Vagina (tissue), 2 donors: ENCODE data around the gene FCRL6. TPM values are rescaled to one million over a fixed set of nuclear protein-coding genes. Genes with fewer than 3 reads are reported as not detected.

Experiments
- DNase-seq, 2 donors: peaks; one replicate each; pipeline ENCODE4 v3.0.0-alpha.2; 2017; ENCODE audit errors: extremely low spot score in 2 of 2
- H3K27ac ChIP-seq: fragments of 200-600 bp; sonication (generic); one replicate; pipeline ENCODE4 v1.5.1; 2019
- H3K27me3 ChIP-seq: fragments of 200-600 bp; sonication (generic); one replicate; pipeline ENCODE4 v1.5.1; 2019
- H3K36me3 ChIP-seq, 2 donors: fragments of 200-600 bp; sonication (generic); one replicate each; pipeline ENCODE4 v1.5.1; 2017 to 2019
- H3K4me1 ChIP-seq: fragments of 200-600 bp; sonication (generic); one replicate; pipeline ENCODE4 v1.5.1; 2019
- H3K4me3 ChIP-seq, 2 donors: fragments of 200-600 bp; sonication (generic); 1 replicate in 1 of 2; 2 replicates in 1 of 2; pipeline ENCODE4 v1.5.1; 2016 to 2019
- H3K9me3 ChIP-seq: fragments of 200-600 bp; sonication (generic); one replicate; pipeline ENCODE4 v1.5.1; 2019
- CTCF ChIP-seq, 3 experiments: fragments of 450-650 bp in 2 of 3; fragments of 200-600 bp in 1 of 3; sonication (generic) in 1 of 3; IDR thresholded peaks; one replicate each; pipeline ENCODE4 v1.5.1; 2017 to 2019; ENCODE audit warnings: antibody characterized with exemption in 3 of 3, mild to moderate bottlenecking in 2 of 3, moderate library complexity in 2 of 3
- POLR2A ChIP-seq, 2 donors: fragments of 450-650 bp; IDR thresholded peaks; one replicate each; pipeline ENCODE4 v1.6.1; 2017; ENCODE audit warnings: antibody characterized with exemption in 2 of 2, mild to moderate bottlenecking in 2 of 2, moderate library complexity in 2 of 2
- POLR2AphosphoS5 ChIP-seq, 2 donors: sonication (generic); formaldehyde crosslinking; IDR thresholded peaks; one replicate each; pipeline ENCODE4 v1.9.0; 2017; ENCODE audit warnings: antibody characterized with exemption in 2 of 2, mild to moderate bottlenecking in 2 of 2, low read depth in 1 of 2; ENCODE audit not compliant: insufficient read depth in 1 of 2
- intact Hi-C: fragments of 100-400 bp; cut with DNase I; formaldehyde crosslinking; loops from one replicate; pipeline ENCODE4 v1.15.1; 2023
- total RNA-seq: library from RNA; depleted of rRNA; stranded (reverse); fragments of >200 nt; gene quantifications from one replicate; pipeline ENCODE4 v1.2.3, GENCODE V29; 2016

Gene FCRL6
- total RNA-seq, 1 donor from 2014 or later: not detected

GRCh38 chr1:159845751-159846629 lies 43.8 kb downstream of the FCRL6 start:
- Histone ChIP-seq H3K36me3 (no peaks in the 10 kb centered on the region), H3K9me3 (no peaks in the 10 kb centered on the region), H3K4me1 (peaks cover 8% of the 10 kb centered on the region), H3K27me3 (no peaks in the 10 kb centered on the region), H3K27ac (no peak overlapping the region), H3K4me3 (no peak overlapping the region)
- no peak for DNase-seq
- TF ChIP-seq POLR2A (IDR thresholded peaks at IDR 0.05): no peak
- no peak for TF ChIP-seq POLR2AphosphoS5 (IDR thresholded peaks at IDR 0.05; ENCODE audit: insufficient read depth in 1 of 2, low read depth in 1 of 2)
- TF ChIP-seq CTCF (IDR thresholded peaks at IDR 0.05): no peak
- intact Hi-C loops: no loop called here

GRCh38 chr1:159847231-159847630 lies 45.1 kb downstream of the FCRL6 start:
- no peaks in the 10 kb centered on the region for H3K9me3 ChIP-seq
- H3K4me1 ChIP-seq: peaks cover 8% of the 10 kb centered on the region
- intact Hi-C loops: no loop called here
- no peak for DNase-seq
- TF ChIP-seq POLR2A (IDR thresholded peaks at IDR 0.05) (no peak), CTCF (IDR thresholded peaks at IDR 0.05) (no peak), POLR2AphosphoS5 (IDR thresholded peaks at IDR 0.05; ENCODE audit: insufficient read depth in 1 of 2, low read depth in 1 of 2) (no peak)
- no peak overlapping the region for H3K4me3 ChIP-seq
- no peak overlapping the region for H3K27ac ChIP-seq
- no peaks in the 10 kb centered on the region for H3K27me3 ChIP-seq
- H3K36me3 ChIP-seq: no peaks in the 10 kb centered on the region

- H3K36me3 ChIP-seq: no peaks in the 10 kb centered on the region
- H3K4me1 ChIP-seq: peaks cover 13% of the 10 kb centered on the region
- no peak overlapping the region for H3K4me3 ChIP-seq
- intact Hi-C loops: no loop called here
- no peak for TF ChIP-seq POLR2A (IDR thresholded peaks at IDR 0.05)
- TF ChIP-seq POLR2AphosphoS5 (IDR thresholded peaks at IDR 0.05; ENCODE audit: insufficient read depth in 1 of 2, low read depth in 1 of 2): no peak
- TF ChIP-seq CTCF (IDR thresholded peaks at IDR 0.05): no peak
- no peaks in the 10 kb centered on the region for H3K27me3 ChIP-seq
- no peaks in the 10 kb centered on the region for H3K9me3 ChIP-seq
- no peak for DNase-seq
- H3K27ac ChIP-seq: no peak overlapping the region
Observed at GRCh38 chr1:159848326-159848725, 46.2 kb downstream of the FCRL6 start.

GRCh38 chr1:159849626-159850366 lies 47.6 kb downstream of the FCRL6 start:
- Histone ChIP-seq H3K4me3 (no peak overlapping the region), H3K36me3 (no peaks in the 10 kb centered on the region), H3K27ac (peak overlapping the region; percentile 21), H3K27me3 (no peaks in the 10 kb centered on the region), H3K4me1 (peaks cover 19% of the 10 kb centered on the region), H3K9me3 (no peaks in the 10 kb centered on the region)
- DNase-seq: no peak
- intact Hi-C loops: no loop called here
- TF ChIP-seq CTCF (IDR thresholded peaks at IDR 0.05) (no peak), POLR2A (IDR thresholded peaks at IDR 0.05) (no peak), POLR2AphosphoS5 (IDR thresholded peaks at IDR 0.05; ENCODE audit: insufficient read depth in 1 of 2, low read depth in 1 of 2) (no peak)
